CD1c-positive myeloid dendritic cell (primary cell): ENCODE measurements around the gene TNS3.
"Not testable (repeated sequence)": the region's sequence is repeated elsewhere in the genome, so short reads cannot be mapped to it uniquely, and the experiment has no call there.

Experiments
- DNase-seq: peaks from one replicate; pipeline ENCODE4 v3.0.0-alpha.2; 2016; ENCODE audit errors: extremely low spot score

Gene TNS3

GRCh38 chr7:47472444-47473157 lies 109.3 kb downstream of the TNS3 start:
- DNase-seq: no peak

GRCh38 chr7:47471831-47472230 lies 110.1 kb downstream of the TNS3 start:
- no peak for DNase-seq

GRCh38 chr7:47471358-47471703 lies 110.6 kb downstream of the TNS3 start:
- no peak for DNase-seq

GRCh38 chr7:47470567-47471357 lies 111.1 kb downstream of the TNS3 start:
- no peak for DNase-seq

- not testable (repeated sequence) for DNase-seq
Measured at GRCh38 chr7:47469846-47470245, 112.1 kb downstream of the TNS3 start.

GRCh38 chr7:47466832-47467231 lies 115.1 kb downstream of the TNS3 start:
- DNase-seq: no peak

- no peak for DNase-seq
Measured at GRCh38 chr7:47465191-47465590, 116.7 kb downstream of the TNS3 start.

GRCh38 chr7:47464266-47464665 lies 117.6 kb downstream of the TNS3 start:
- no peak for DNase-seq

GRCh38 chr7:47461746-47462145 lies 120.2 kb downstream of the TNS3 start:
- no peak for DNase-seq

GRCh38 chr7:47461161-47461560 lies 120.8 kb downstream of the TNS3 start:
- no peak for DNase-seq

GRCh38 chr7:47460251-47460989 lies 121.5 kb downstream of the TNS3 start:
- DNase-seq: no peak

- no peak for DNase-seq
Measured at GRCh38 chr7:47458486-47458885, 123.4 kb downstream of the TNS3 start.

- peak; percentile 67 for DNase-seq
Measured at GRCh38 chr7:47458057-47458456, 123.9 kb downstream of the TNS3 start.

GRCh38 chr7:47456210-47456955 lies 125.5 kb downstream of the TNS3 start:
- no peak for DNase-seq

GRCh38 chr7:47455872-47456185 lies 126.1 kb downstream of the TNS3 start:
- DNase-seq: no peak

- no peak for DNase-seq
Measured at GRCh38 chr7:47454974-47455871, 126.7 kb downstream of the TNS3 start.

GRCh38 chr7:47454069-47454973 lies 127.6 kb downstream of the TNS3 start:
- DNase-seq: no peak

- peak; percentile 80 for DNase-seq
Measured at GRCh38 chr7:47453093-47454061, 128.5 kb downstream of the TNS3 start.

GRCh38 chr7:47452715-47453092 lies 129.2 kb downstream of the TNS3 start:
- no peak for DNase-seq
